Mesendoderm (in vitro differentiated cells): Measurements from ENCODE around the gene PDE9A.

ENCODE experiments used
- DNase-seq: peaks from one replicate; pipeline ENCODE4 v3.0.0; 2013
- H2AK5ac ChIP-seq: 2 replicates; pipeline ENCODE4 v1.6.1; 2013; ENCODE audit warnings: low read length, inconsistent platforms
- H2BK120ac ChIP-seq: 2 replicates; pipeline ENCODE4 v1.6.1; 2013; ENCODE audit warnings: low read depth, mild to moderate bottlenecking, low read length, moderate library complexity, mixed read lengths
- H2BK15ac ChIP-seq: replicated peaks from 2 replicates; pipeline ENCODE4 v1.6.1; 2013; ENCODE audit warnings: low read depth, mild to moderate bottlenecking, moderate library complexity
- H2BK5ac ChIP-seq: 2 replicates; pipeline ENCODE4 v1.6.1; 2013; ENCODE audit warnings: low read length, inconsistent platforms
- H3K18ac ChIP-seq: 2 replicates; pipeline ENCODE4 v1.6.1; 2013; ENCODE audit warnings: mild to moderate bottlenecking, low read length, mixed read lengths
- H3K23ac ChIP-seq: one replicate; pipeline ENCODE4 v1.6.1; 2013; ENCODE audit warnings: low read length
- H3K27ac ChIP-seq: 2 replicates; pipeline ENCODE4 v1.5.1; 2013; ENCODE audit warnings: low read depth, mild to moderate bottlenecking, inconsistent platforms, low read length, moderate library complexity
- H3K27me3 ChIP-seq: 2 replicates; pipeline ENCODE4 v1.6.1; 2013; ENCODE audit warnings: low read length, control low read depth, mild to moderate bottlenecking, inconsistent platforms; ENCODE audit not compliant: insufficient read depth, poor library complexity
- H3K36me3 ChIP-seq: 2 replicates; pipeline ENCODE4 v1.6.1; 2013; ENCODE audit warnings: low read length, inconsistent platforms; ENCODE audit not compliant: control insufficient read depth, insufficient read depth
- H3K4ac ChIP-seq: one replicate; pipeline ENCODE4 v1.6.1; 2013; ENCODE audit warnings: low read depth, mild to moderate bottlenecking, low read length, moderate library complexity
- H3K4me1 ChIP-seq: 2 replicates; pipeline ENCODE4 v1.6.1; 2013; ENCODE audit warnings: low read depth, low read length, inconsistent platforms; ENCODE audit not compliant: control insufficient read depth
- H3K4me2 ChIP-seq: 2 replicates; pipeline ENCODE4 v1.6.1; 2013; ENCODE audit warnings: low read length
- H3K4me3 ChIP-seq: 2 replicates; pipeline ENCODE4 v1.5.1; 2013; ENCODE audit warnings: mild to moderate bottlenecking, low read length
- H3K56ac ChIP-seq: one replicate; pipeline ENCODE4 v1.6.1; 2013; ENCODE audit warnings: low read length
- H3K79me1 ChIP-seq: 2 replicates; pipeline ENCODE4 v1.6.1; 2013; ENCODE audit warnings: low read length, inconsistent platforms
- H3K79me2 ChIP-seq: 2 replicates; pipeline ENCODE4 v1.6.1; 2013; ENCODE audit warnings: mild to moderate bottlenecking, low read length; ENCODE audit not compliant: control insufficient read depth, insufficient read depth
- H3K9ac ChIP-seq: 2 replicates; pipeline ENCODE4 v1.6.1; 2013; ENCODE audit warnings: low read length, inconsistent platforms
- H4K5ac ChIP-seq: one replicate; pipeline ENCODE4 v1.6.1; 2013; ENCODE audit warnings: low read length
- H4K8ac ChIP-seq: one replicate; pipeline ENCODE4 v1.6.1; 2013; ENCODE audit warnings: low read depth, mild to moderate bottlenecking, control low read depth, low read length, moderate library complexity
- WGBS: extraction: QIAGEN DNeasy Blood & Tissue Kit; methylation state at CpG from one replicate; pipeline ENCODE4 v1.1.7; 2013; ENCODE audit warnings: low lambda C conversion rate, missing lambda C conversion rate; ENCODE audit not compliant: insufficient coverage; ENCODE audit errors: extremely low coverage; 5-methylcytosine and 5-hydroxymethylcytosine counted together

Gene PDE9A

GRCh38 chr21:42645211-42646075 is 8.0 kb upstream of the PDE9A start:
- no peaks in the 10 kb centered on the region for H3K79me2 ChIP-seq
- H3K27ac ChIP-seq = no peak overlapping the region
- WGBS = no CpG with 5 or more reads among the region's 28 CpGs
- H4K5ac ChIP-seq = no peak overlapping the region
- H3K9ac ChIP-seq = no peak overlapping the region
- H3K4me2 ChIP-seq = no peak overlapping the region
- H4K8ac ChIP-seq = no peak overlapping the region
- H2BK5ac ChIP-seq = no peak overlapping the region
- no peak overlapping the region for H3K18ac ChIP-seq
- no peak overlapping the region for H3K56ac ChIP-seq
- H3K4me3 ChIP-seq = no peak overlapping the region
- no peaks in the 10 kb centered on the region for H3K27me3 ChIP-seq
- no peak overlapping the region for H3K4ac ChIP-seq
- no peak overlapping the region for H3K23ac ChIP-seq
- DNase-seq = no peak
- H2AK5ac ChIP-seq = no peak overlapping the region
- no peaks in the 10 kb centered on the region for H3K79me1 ChIP-seq
- H2BK120ac ChIP-seq = no peak overlapping the region
- no peaks in the 10 kb centered on the region for H3K36me3 ChIP-seq
- no peaks in the 10 kb centered on the region for H3K4me1 ChIP-seq
- H2BK15ac ChIP-seq = no peak overlapping the region

DNA sequence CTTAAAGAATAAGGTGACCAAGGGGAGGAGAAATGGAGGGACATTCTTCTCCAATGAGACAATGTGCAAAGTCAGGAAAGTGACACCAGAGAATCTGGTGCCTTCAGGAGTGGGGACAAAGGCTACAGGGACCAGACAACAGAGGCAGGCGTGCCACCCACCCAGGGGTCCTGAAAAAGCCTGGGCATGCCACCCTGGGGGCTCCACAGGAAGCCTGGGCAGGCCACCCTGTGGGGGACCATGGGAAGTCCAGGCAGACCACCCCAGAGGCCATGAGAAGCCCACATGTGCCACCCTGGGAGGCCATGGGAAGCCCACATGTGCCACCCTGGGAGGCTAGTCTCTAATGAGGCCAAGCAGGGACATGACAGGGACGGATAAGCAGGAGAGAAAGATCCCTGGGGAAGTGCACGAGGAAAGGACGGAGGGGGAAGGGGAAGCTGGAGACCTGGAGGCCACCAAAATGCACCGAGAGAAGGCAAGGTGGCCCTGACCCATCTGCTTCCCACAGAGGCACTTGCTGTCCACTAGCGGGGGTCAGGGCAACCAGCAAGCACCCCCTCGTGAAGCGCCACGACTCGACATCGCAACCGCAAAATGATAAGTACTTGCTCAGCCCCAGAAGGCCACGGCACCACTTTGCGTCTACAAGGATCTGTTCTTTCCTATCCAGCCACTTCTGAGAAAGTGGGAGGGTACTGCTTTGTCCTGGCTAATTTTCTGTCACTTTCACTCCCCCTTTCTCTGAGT is 7.2 kb upstream of the PDE9A start:
- no peak for DNase-seq
- no peak overlapping the region for H3K23ac ChIP-seq
- no peaks in the 10 kb centered on the region for H3K79me1 ChIP-seq
- no peak overlapping the region for H2BK15ac ChIP-seq
- H3K4me3 ChIP-seq = no peak overlapping the region
- no peaks in the 10 kb centered on the region for H3K79me2 ChIP-seq
- no peak overlapping the region for H2BK120ac ChIP-seq
- no peak overlapping the region for H3K4me2 ChIP-seq
- H3K56ac ChIP-seq = no peak overlapping the region
- no peaks in the 10 kb centered on the region for H3K27me3 ChIP-seq
- H3K36me3 ChIP-seq = no peaks in the 10 kb centered on the region
- H3K9ac ChIP-seq = no peak overlapping the region
- no peak overlapping the region for H3K4ac ChIP-seq
- no peak overlapping the region for H2AK5ac ChIP-seq
- H4K5ac ChIP-seq = no peak overlapping the region
- no peak overlapping the region for H2BK5ac ChIP-seq
- no peak overlapping the region for H3K18ac ChIP-seq
- WGBS = no CpG with 5 or more reads among the region's 14 CpGs
- H3K27ac ChIP-seq = no peak overlapping the region
- H4K8ac ChIP-seq = no peak overlapping the region
- H3K4me1 ChIP-seq = no peaks in the 10 kb centered on the region

DNA sequence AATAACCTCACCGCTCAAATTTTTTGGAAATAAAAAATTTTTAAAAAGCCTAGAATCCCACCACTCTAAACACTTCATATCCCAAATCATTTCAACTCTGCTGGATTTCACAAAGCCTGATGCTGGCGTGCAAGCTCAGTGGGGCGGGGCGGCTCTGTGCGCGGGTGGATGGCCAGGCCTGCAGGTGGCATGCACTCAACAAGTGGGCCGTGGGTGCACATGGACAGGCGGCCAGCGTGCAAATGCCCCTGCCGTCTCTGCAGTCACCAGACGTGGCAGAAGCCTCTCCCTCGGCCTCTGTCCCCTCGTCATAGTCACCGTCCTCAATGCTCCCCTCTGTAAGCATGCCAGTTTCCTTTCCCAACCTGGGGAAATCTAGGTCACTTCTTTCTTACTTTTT is 6.6 kb upstream of the PDE9A start:
- Histone ChIP-seq H3K4me2 (no peak overlapping the region), H3K56ac (no peak overlapping the region), H3K36me3 (no peaks in the 10 kb centered on the region), H3K9ac (no peak overlapping the region), H3K79me2 (no peaks in the 10 kb centered on the region), H2AK5ac (no peak overlapping the region), H4K8ac (no peak overlapping the region), H4K5ac (no peak overlapping the region), H3K27me3 (no peaks in the 10 kb centered on the region), H3K79me1 (no peaks in the 10 kb centered on the region), H2BK5ac (no peak overlapping the region), H3K4ac (no peak overlapping the region), H3K27ac (no peak overlapping the region), H3K4me1 (no peaks in the 10 kb centered on the region), H2BK120ac (no peak overlapping the region), H3K23ac (no peak overlapping the region), H3K4me3 (no peak overlapping the region), H2BK15ac (no peak overlapping the region), H3K18ac (no peak overlapping the region)
- DNase-seq = no peak
- WGBS = 100% methylated on average over 1 of the region's 14 CpGs

GRCh38 chr21:42648606-42649005 is 4.8 kb upstream of the PDE9A start:
- no peak overlapping the region for H4K8ac ChIP-seq
- no peaks in the 10 kb centered on the region for H3K27me3 ChIP-seq
- H4K5ac ChIP-seq = no peak overlapping the region
- H3K18ac ChIP-seq = no peak overlapping the region
- no peak overlapping the region for H2BK120ac ChIP-seq
- no peaks in the 10 kb centered on the region for H3K79me1 ChIP-seq
- H3K79me2 ChIP-seq = no peaks in the 10 kb centered on the region
- no peak overlapping the region for H3K27ac ChIP-seq
- H2AK5ac ChIP-seq = no peak overlapping the region
- H3K4ac ChIP-seq = no peak overlapping the region
- no peak overlapping the region for H3K9ac ChIP-seq
- no peak overlapping the region for H3K23ac ChIP-seq
- no peaks in the 10 kb centered on the region for H3K4me1 ChIP-seq
- H3K56ac ChIP-seq = no peak overlapping the region
- H3K4me3 ChIP-seq = no peak overlapping the region
- no peak for DNase-seq
- H2BK15ac ChIP-seq = no peak overlapping the region
- no peak overlapping the region for H3K4me2 ChIP-seq
- no peak overlapping the region for H2BK5ac ChIP-seq
- no peaks in the 10 kb centered on the region for H3K36me3 ChIP-seq
- WGBS = no CpG with 5 or more reads among the region's 8 CpGs

DNA sequence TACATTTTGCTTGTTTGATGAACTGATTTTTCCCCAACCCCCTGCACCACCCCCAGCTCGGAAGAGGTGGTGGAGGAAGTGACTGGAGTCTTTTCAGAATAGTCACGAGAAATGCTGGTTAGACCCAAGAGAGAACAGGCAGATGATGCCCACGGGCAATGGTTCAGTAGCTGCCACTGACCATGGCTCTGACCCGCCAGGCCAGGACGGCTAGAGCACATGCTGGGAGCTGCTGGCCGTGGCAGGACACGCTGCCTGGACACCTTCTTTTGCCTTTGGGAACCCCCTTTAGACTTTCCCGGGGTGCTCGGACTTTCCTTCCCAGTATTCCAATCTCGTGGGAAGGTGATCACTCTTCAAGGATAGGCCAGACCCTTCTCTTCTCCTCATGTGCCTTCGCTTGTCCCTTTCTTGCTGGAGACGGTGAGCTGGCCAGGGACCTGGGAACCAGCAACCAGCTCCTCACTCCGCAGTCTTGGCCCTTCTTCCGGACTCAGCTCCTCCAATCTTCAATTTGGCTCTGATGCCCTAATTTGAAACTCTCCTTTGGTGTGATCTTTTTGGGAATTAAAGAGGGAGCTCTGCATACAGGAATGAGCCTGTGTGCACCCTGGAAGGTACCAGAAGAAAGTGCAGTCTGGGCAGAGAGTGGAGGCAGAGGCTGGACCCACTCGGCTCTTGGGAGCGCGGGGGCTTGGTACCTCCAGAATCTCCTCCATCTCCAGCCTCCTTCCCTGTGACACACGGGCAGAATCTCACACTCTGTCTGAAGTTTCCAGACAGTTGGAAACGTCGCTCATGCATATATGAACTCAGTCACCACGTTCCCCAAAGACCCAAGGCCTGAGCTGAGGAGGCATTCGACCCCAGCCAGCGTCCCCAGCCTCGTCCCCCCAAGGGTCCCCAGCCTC is 4.0 kb upstream of the PDE9A start:
- H3K4me2 ChIP-seq = no peak overlapping the region
- H4K8ac ChIP-seq = no peak overlapping the region
- H3K4me3 ChIP-seq = no peak overlapping the region
- no CpG with 5 or more reads among the region's 24 CpGs for WGBS
- no peak for DNase-seq
- H2BK120ac ChIP-seq = no peak overlapping the region
- no peak overlapping the region for H4K5ac ChIP-seq
- H3K36me3 ChIP-seq = no peaks in the 10 kb centered on the region
- no peak overlapping the region for H3K27ac ChIP-seq
- H3K4ac ChIP-seq = no peak overlapping the region
- H3K79me1 ChIP-seq = no peaks in the 10 kb centered on the region
- H3K4me1 ChIP-seq = no peaks in the 10 kb centered on the region
- H3K27me3 ChIP-seq = no peaks in the 10 kb centered on the region
- no peak overlapping the region for H2BK15ac ChIP-seq
- no peak overlapping the region for H2BK5ac ChIP-seq
- no peak overlapping the region for H2AK5ac ChIP-seq
- H3K79me2 ChIP-seq = peaks cover 2% of the 10 kb centered on the region
- H3K9ac ChIP-seq = no peak overlapping the region
- no peak overlapping the region for H3K18ac ChIP-seq
- no peak overlapping the region for H3K23ac ChIP-seq
- H3K56ac ChIP-seq = no peak overlapping the region
